AG10803 (cell line): Measurements from ENCODE around the gene MGA.

ENCODE experiments used
- DNase-seq: peaks from one replicate; pipeline ENCODE4 v3.0.0; 2010; ENCODE audit warnings: low read depth
- H3K4me3 ChIP-seq: 2 replicates; pipeline ENCODE4 v1.5.1; 2011; ENCODE audit warnings: mild to moderate bottlenecking, low read length, control low read depth
- CTCF ChIP-seq: conservative IDR thresholded peaks from 2 replicates; pipeline ENCODE4 v1.5.1; 2011; ENCODE audit warnings: mild to moderate bottlenecking, low read length, control low read depth, inconsistent platforms

Gene MGA

GRCh38 chr15:41789662-41790061 is 129.5 kb downstream of the MGA start:
- no peak for TF ChIP-seq CTCF
- DNase-seq = no peak

GRCh38 chr15:41790169-41790568 is 130.0 kb downstream of the MGA start:
- H3K4me3 ChIP-seq = no peak overlapping the region
- no peak for DNase-seq
- TF ChIP-seq CTCF = no peak

More at GRCh38 chr15:41789662-41790061, 129.5 kb downstream of the MGA start:
- H3K4me3 ChIP-seq = no peak overlapping the region

GRCh38 chr15:41790756-41791546 is 130.7 kb downstream of the MGA start:
- H3K4me3 ChIP-seq = no peak overlapping the region
- peak; percentile 76 for DNase-seq
- no peak for TF ChIP-seq CTCF

GRCh38 chr15:41791547-41791937 is 131.3 kb downstream of the MGA start:
- no peak for TF ChIP-seq CTCF

GRCh38 chr15:41792000-41792637 is 131.9 kb downstream of the MGA start:
- no peak for TF ChIP-seq CTCF
- no peak for DNase-seq
- H3K4me3 ChIP-seq = no peak overlapping the region

More at GRCh38 chr15:41791547-41791937, 131.3 kb downstream of the MGA start:
- H3K4me3 ChIP-seq = no peak overlapping the region
- DNase-seq = no peak

GRCh38 chr15:41794081-41794480 is 133.9 kb downstream of the MGA start:
- peak; percentile 73 for DNase-seq
- H3K4me3 ChIP-seq = no peak overlapping the region
- no peak for TF ChIP-seq CTCF
